ENCODE measurements around the gene NFIA. TPM values are rescaled to one million over a fixed set of nuclear protein-coding genes. Genes with fewer than 3 reads are reported as not detected.

NFIA gene
- total and polyA plus RNA-seq, 10 of the 15 experiments (the other 5 are each of a cell fraction or from before 2014, with no cell fraction given), result 0.10 to 0.16 TPM; not detected in 8

DNA sequence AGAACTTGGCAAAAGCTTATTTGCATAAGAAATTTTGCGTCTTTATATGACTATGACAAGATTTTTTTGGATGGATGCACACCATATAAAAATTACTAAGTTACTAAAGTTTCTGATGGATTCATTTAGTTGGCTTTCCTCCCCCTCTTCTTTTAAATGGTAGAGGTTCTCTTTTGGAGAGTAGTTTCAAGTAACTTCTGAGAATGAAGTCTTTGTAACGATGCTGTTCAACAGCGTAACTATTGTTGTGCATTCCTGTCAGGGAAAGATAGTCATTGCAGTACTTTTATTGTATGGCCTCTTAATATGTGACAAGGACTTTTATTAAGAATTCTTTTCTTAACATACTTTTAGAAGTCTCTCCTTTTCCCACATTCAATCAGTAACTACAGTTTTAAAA, 16.0 kb downstream of the NFIA start:
- Histone ChIP-seq H3K27me3 (replicated peaks in 1 of 2; ENCODE audit: control insufficient read depth in 2 of 2, insufficient read depth in 2 of 2, low read length in 1 of 2) (peaks cover 0 to 5% of the 10 kb centered on the region in 2 experiments; a peak in 1 of 4 replicates), H3K36me3 (ENCODE audit: control insufficient read depth in 2 of 2, insufficient read depth in 2 of 2, low read length in 1 of 2) (no peaks in the 10 kb centered on the region), H3K4me2 (ENCODE audit: control insufficient read depth, insufficient read depth) (no peak overlapping the region), H2AFZ (ENCODE audit: control insufficient read depth, low read depth, low read length) (no peak overlapping the region), H3K27ac (ENCODE audit: control insufficient read depth, insufficient read depth) (no peak overlapping the region), H4K20me1 (ENCODE audit: control insufficient read depth, insufficient read depth) (no peaks in the 10 kb centered on the region), H3K4me3 (no peak overlapping the region), H3K4me1 (ENCODE audit: control insufficient read depth, insufficient read depth, low read length) (no peaks in the 10 kb centered on the region), H3K79me2 (ENCODE audit: control insufficient read depth, insufficient read depth, low read length) (no peaks in the 10 kb centered on the region), H3K9me3 (replicated peaks; ENCODE audit: control insufficient read depth, insufficient read depth, low read length) (no peaks in the 10 kb centered on the region), H3K9ac (ENCODE audit: control insufficient read depth, insufficient read depth, low read length) (no peak overlapping the region)
- ChIA-PET RAD21 (ENCODE audit: unreplicated experiment) (no interaction called here), SMC1A (ENCODE audit: uncharacterized antibody, unreplicated experiment) (interaction anchor here (1.2 kb wide), 1 partner anchor 13 kb away, joined by 4 read pairs; no protein-coding TSS in a partner anchor), POLR2A (no interaction called here), CTCF (no interaction called here)
- FAIRE-seq (no peak), ATAC-seq (no peak), DNase-seq (ENCODE audit: low read depth, low spot score) (no peak)
- 31% methylated on average over 3 of the region's 3 CpGs for WGBS (ENCODE audit: insufficient coverage, insufficient replicate concordance, low lambda C conversion rate, missing lambda C conversion rate)
- in situ Hi-C loops (cut with MboI), result no loop called here
- no TSS peak for BruUV-seq (replicated peaks)
- TF ChIP-seq, protein P1, sequence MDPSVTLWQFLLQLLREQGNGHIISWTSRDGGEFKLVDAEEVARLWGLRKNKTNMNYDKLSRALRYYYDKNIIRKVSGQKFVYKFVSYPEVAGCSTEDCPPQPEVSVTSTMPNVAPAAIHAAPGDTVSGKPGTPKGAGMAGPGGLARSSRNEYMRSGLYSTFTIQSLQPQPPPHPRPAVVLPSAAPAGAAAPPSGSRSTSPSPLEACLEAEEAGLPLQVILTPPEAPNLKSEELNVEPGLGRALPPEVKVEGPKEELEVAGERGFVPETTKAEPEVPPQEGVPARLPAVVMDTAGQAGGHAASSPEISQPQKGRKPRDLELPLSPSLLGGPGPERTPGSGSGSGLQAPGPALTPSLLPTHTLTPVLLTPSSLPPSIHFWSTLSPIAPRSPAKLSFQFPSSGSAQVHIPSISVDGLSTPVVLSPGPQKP (IDR thresholded peaks at IDR 0.05; ENCODE audit: low read depth, low read length), result no peak
- TF ChIP-seq SRF (IDR thresholded peaks at IDR 0.05; ENCODE audit: low read depth in 2 of 2, low read length in 2 of 2) (no peak), EGR1 (IDR thresholded peaks at IDR 0.05; ENCODE audit: borderline replicate concordance in 1 of 2, low read depth in 2 of 2, low read length in 2 of 2) (no peak), STAT3 (IDR thresholded peaks at IDR 0.05; ENCODE audit: low read depth, low read length) (no peak), IKZF2 (IDR thresholded peaks at IDR 0.05) (no peak), CHD4 (IDR thresholded peaks at IDR 0.05) (no peak), USF2 (IDR thresholded peaks at IDR 0.05; ENCODE audit: borderline replicate concordance, low read depth, low read length) (no peak), RBBP5 (conservative IDR thresholded peaks at IDR 0.05) (no peak)
- intact Hi-C loops (cut with micrococcal nuclease; ENCODE audit: unreplicated experiment), result no loop called here

All from GM12878 (cell line).